ENCODE data around the gene TYW1B.
"Not testable (repeated sequence)": the region's sequence is repeated elsewhere in the genome, so short reads cannot be mapped to it uniquely, and the experiment has no call there.

The TYW1B gene

DNA sequence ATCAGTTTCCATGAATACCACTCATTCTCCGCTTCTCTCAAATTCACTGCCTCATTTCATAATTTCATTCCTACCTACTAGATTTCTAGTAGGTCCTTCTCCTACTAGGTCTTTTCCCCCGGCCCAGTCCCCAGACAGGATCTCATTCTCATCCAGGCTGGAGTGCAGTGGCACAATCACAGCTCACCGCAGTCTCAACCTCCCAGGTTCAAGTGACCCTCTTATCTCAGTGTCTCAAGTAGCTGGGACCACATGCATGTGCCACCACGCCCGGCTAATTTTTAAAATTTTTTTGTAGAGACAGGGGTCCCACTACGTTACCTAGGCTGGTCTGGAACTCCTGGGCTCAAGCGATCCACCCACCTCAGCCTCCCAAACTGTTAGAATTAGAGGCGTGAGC, 132.5 kb downstream of the TYW1B start:
- DNase-seq (ENCODE audit: low spot score) = not testable (repeated sequence)

DNA sequence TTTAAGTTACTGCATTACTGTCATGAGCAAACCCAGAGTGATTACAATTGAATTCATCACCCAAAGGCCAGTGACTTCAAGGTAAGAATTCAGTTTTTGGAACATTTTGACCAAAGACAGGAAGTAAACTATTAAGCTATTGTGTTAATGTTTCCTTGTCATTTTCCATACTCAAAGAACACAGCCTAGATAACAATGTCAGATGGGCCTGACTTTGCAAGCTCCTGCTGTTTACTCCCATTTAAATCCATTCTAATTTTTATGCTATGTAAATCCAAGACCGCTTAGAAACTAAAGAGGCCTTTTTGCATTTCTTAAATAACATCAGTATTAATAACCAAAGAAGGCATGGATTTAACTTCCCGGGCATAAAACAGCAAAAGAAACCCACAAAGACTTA, 136.6 kb downstream of the TYW1B start:
- DNase-seq (ENCODE audit: low spot score) = not testable (repeated sequence)

- not testable (repeated sequence) for DNase-seq (ENCODE audit: low spot score)
Observed at GRCh38 chr7:72690177-72690576, 137.8 kb downstream of the TYW1B start.

- not testable (repeated sequence) for DNase-seq (ENCODE audit: low spot score)
Observed at GRCh38 chr7:72689344-72689743, 138.7 kb downstream of the TYW1B start.

GRCh38 chr7:72681211-72681610, 146.8 kb downstream of the TYW1B start:
- not testable (repeated sequence) for DNase-seq (ENCODE audit: low spot score)

GRCh38 chr7:72676880-72677279, 151.1 kb downstream of the TYW1B start:
- not testable (repeated sequence) for DNase-seq (ENCODE audit: low spot score)

DNA sequence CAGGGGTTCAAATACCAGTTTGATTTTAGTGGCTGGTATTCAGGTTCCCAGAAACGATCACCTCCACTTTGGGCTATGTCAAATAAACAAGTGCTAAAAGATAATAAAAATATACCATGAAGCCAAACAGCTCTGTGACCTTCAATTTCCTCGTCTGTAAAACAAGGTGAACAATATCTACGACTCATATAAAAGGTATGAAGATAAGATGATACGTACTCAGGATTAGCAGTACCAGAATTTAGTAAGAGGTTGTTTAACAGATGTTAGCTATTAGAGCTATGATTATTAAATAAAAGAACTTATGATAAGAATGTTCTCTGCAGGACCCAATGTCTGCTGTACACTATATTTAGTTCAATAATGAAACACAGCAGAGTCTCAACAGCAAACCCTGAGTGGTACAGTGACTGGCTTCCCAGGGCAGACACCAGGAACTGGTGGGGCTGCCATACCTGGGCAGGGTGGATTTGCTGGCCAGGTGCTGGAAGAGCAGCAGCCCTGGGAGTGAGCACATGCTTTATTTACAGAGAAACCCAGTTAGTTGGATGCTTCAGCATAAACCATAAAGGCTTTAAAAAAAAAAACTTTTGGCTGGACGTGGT, 151.8 kb downstream of the TYW1B start:
- DNase-seq (ENCODE audit: low spot score) = not testable (repeated sequence)

DNA sequence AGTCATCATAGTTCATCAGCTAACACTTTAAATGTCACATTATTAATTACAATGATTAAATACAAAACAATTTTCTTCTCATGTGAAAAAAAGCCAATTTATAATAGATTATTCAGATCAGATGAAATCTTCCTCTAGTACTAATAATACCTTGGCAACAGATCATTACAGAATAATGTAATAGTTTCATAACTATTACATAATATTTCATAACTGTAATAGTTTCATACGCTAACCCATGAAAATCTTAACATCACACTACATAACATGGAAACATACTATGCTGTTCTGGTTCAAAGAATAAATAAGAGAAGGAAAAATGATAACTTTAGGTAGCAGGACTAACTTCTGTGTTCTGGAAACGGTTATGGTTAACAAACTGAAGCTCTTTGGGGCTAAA, 152.3 kb downstream of the TYW1B start:
- not testable (repeated sequence) for DNase-seq (ENCODE audit: low spot score)

DNA sequence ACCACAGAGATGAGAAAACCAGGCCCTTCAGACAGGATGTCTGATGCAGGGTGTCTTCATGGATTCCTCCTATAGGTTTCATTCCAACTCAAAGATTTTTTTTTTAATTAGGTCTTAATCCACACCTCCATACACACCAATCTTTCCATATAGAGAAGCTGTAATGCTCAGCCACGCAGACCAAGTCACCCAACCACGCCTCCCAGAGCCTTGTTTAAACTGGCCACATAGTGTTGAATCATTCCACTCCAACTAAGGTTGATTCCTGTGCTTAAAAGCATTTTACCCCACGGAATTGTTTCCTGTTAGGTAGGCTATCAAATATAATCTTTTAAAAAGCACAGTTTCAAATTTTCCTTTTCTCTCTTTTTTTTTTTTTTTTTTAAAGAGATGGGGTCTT, 153.6 kb downstream of the TYW1B start:
- no peak for DNase-seq (ENCODE audit: low spot score)

DNA sequence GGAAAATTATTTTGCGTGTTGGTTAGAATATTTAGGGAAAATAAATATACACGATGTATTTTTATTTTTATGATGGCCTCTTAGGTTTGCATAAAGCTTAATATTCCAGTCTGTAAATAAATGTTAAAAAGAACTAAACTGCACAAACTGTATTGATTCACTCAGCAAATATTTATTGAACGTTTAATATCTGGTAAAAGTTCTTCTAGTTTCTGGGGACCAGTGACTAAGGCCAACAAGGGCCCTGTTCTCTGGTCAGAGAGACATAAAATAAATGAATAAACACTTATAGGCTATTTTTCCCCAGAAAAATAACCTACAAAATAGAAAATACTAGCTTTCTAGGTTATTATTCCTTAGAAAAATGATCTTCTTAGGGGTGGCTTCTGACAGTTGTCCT, 157.2 kb downstream of the TYW1B start:
- DNase-seq (ENCODE audit: low spot score) = not testable (repeated sequence)

DNA sequence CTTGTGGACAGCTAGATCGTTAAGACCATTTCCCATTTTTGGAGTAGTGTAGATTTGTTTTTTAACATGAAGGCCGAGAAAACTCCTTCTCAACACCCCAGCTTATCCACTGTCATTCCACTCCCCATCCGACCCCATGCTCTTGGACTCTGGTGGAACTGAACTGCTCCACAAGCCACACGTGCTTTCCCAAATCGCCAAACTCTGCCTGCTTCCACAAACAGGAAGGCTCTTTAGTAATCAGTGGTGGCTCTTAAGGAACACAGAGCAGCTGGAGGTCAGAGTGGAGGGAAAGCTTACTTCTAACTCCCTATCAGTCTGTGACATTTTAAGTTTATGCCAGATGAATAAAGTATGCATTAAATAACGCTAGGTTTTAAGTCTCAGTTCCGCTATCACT, 159.6 kb downstream of the TYW1B start:
- not testable (repeated sequence) for DNase-seq (ENCODE audit: low spot score)

- not testable (repeated sequence) for DNase-seq (ENCODE audit: low spot score)
Observed at GRCh38 chr7:72667049-72667448, 161.0 kb downstream of the TYW1B start.

- not testable (repeated sequence) for DNase-seq (ENCODE audit: low spot score)
Observed at GRCh38 chr7:72648574-72648973, 179.4 kb downstream of the TYW1B start.

GRCh38 chr7:72643708-72644107, 184.3 kb downstream of the TYW1B start:
- not testable (repeated sequence) for DNase-seq (ENCODE audit: low spot score)

DNA sequence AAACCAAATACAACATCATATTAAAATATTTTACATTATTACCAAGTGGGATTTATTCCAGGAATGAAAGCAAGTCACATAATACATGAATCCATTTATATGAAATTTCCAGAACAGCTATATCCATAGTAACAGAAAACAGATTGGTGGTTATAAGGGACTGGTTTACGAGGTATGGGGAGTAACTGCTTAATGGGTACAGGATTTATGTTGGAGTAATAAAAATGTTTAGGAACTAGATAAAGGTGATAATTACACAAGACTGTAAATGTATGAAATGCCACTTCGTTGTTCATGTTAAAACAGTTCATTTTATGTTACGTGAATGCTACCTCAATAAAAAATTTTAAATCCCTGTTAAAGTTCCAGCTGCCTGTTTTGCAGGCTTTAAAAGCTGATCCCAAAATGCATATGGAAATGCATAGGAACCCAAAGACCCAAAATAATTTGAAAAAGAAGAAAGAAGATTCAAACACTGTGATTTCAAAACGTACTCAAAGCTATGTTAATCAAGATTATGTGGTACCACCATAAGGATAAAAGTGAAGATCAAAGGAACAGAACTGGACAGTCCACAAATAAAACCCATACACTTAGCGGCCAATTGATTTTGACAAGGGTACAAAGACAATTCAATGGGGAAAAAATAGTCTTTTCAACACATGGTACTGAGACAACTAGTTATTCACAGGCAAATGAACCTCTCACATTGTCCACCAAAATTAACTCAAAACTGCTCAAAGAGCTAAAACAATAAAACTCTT, 186.3 kb downstream of the TYW1B start:
- not testable (repeated sequence) for DNase-seq (ENCODE audit: low spot score)

DNA sequence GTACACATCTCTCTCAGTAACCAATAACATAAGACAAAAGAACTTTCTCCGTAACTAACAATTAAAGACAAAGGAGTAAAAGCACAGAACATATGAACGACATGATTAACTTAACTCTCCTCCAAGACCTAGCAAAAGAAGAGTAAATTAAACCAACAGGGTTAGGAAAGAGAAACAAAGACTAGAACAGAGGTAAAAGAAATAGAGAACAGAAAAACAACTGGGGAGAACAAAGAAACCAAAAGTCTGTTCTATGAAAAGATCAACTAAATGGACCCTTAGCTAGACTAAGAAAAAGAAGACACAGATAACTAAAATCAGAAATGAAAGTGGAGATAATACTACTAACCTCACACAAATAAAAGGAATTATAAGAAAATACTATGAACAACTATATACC, 187.3 kb downstream of the TYW1B start:
- DNase-seq (ENCODE audit: low spot score) = not testable (repeated sequence)

GRCh38 chr7:72635273-72635908, 192.6 kb downstream of the TYW1B start:
- DNase-seq (ENCODE audit: low spot score) = peak; percentile 7

GRCh38 chr7:72632765-72633292, 195.2 kb downstream of the TYW1B start:
- DNase-seq (ENCODE audit: low spot score) = not testable (repeated sequence)

DNA sequence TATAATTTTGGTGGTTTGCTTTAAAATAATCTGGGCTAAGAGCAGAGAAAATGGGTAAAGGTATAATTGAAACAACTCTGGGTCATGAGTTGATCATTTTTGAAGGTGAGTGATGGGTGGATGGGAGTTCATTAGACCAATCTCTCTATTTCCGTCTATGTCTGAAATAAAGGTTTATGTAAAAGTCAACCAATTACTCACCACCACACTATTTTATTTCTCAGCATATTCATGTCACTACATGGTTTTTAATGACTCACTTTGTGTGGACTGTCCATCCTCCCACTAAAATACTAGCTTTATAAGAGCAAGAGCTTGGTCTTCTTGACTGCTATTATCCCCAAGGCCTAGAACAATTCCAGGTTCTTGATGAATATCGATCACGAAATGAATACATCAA, 199.6 kb downstream of the TYW1B start:
- DNase-seq (ENCODE audit: low spot score) = not testable (repeated sequence)

GRCh38 chr7:72626428-72627011, 201.5 kb downstream of the TYW1B start:
- DNase-seq (ENCODE audit: low spot score) = not testable (repeated sequence)

DNA sequence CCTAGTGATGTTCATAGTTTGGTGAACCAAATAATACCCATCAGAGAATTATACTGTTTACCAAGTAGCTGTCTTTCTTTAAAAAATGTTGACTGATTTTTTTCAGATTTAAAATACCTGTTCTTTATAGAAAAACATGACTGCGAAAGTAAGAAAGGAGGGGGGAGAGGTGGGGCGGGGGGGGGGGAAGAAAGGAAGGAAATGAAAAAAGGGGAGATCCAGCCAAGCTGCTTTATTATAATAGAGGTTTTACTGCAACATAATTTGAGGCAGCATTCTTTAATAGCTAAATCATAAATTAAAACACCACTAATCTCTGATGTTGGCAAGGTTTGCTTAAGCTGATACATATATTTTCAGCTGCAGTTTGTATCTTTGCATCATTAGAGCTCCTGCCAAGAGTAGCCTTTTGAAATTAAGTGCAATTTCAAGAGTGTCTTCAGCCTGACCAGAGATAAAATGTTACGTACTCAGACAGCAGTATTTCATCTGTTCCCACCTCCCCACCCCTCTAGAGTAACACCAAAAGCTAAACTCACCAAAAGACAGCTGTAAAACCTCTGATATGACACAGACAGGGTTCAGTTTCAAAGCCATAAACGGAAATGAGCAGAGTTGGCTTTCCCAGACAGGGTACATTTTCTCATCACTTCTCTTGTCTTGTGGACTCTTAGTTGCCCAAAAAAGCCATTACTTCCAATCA, 202.1 kb downstream of the TYW1B start:
- not testable (repeated sequence) for DNase-seq (ENCODE audit: low spot score)

DNA sequence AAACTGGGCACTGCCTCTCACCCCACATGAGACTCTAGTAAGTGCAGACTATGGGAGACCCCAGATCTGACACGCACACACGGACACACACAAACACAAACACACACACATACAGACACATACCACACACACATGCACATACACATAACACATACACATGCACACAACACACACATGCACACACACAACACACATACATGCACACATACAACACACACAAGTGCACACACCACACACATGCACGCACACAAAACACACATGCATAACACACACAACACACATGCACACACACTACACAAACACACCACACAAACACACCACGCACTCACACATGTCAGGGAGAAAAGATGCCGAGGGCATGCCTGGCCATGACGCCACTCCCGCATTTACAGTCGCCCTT, 205.5 kb downstream of the TYW1B start:
- DNase-seq (ENCODE audit: low spot score) = no peak
